ENCODE data around the gene RTN4RL1. TPM values are rescaled to one million over a fixed set of nuclear protein-coding genes. Genes with fewer than 3 reads are reported as not detected.

RTN4RL1 gene
- total and polyA plus RNA-seq, 2 of the 13 experiments (the other 11 are each of a cell fraction or from before 2014, with no cell fraction given): 0.01 TPM; not detected in 1

DNA sequence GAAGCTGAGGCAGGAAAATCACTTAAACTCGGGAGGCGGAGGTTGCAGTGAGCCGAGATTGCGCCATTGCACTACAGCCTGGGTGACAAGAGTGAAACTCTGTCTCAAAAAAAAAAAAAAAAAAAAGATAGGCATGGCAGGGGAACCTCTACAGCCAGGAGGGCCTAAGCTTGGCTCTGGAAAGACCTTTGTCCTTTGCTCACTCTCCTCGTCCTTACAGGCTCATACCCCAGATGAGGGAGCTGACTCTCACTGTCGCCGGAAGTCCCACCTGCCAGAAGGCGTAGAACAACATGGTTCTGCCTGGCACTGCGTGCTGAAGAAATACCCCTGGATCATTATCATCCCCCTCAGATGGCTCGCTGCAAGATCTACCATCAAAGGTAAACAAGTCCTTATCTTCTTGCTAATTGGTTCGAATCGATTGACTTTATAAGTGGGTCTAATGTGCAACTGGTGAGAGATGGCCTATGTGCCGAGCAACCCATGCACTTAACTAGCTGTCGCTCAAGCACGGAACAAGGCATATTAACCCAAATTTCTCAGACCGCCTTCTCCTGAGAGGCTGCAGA, 29.7 kb downstream of the RTN4RL1 start (continued):
- TF ChIP-seq PCBP1 (IDR thresholded peaks at IDR 0.05; ENCODE audit: borderline replicate concordance, low read depth, low read length) (no peak), ZNF619 (CRISPR knock-in tag; IDR thresholded peaks at IDR 0.05) (no peak), SRSF1 (optimal IDR thresholded peaks at IDR 0.05; ENCODE audit: low read depth, low read length) (no peak), CHCHD3 (CRISPR knock-in tag; IDR thresholded peaks at IDR 0.05) (no peak), PITX1 (CRISPR knock-in tag; IDR thresholded peaks at IDR 0.05) (no peak), ZKSCAN1 (IDR thresholded peaks at IDR 0.05; ENCODE audit: low read length) (no peak), SALL2 (CRISPR knock-in tag; IDR thresholded peaks at IDR 0.05) (no peak), ZSCAN12 (CRISPR knock-in tag; IDR thresholded peaks at IDR 0.05) (no peak), TEAD3 (CRISPR knock-in tag; optimal IDR thresholded peaks at IDR 0.05; ENCODE audit: borderline replicate concordance) (no peak), FOXK1 (CRISPR knock-in tag; IDR thresholded peaks at IDR 0.05; ENCODE audit: borderline replicate concordance, low read depth) (peak; percentile 27; the same call in 1 of the 2 replicates), REPIN1 (CRISPR knock-in tag; IDR thresholded peaks at IDR 0.05; ENCODE audit: borderline replicate concordance, low read depth) (peak; percentile 39; the same call in 1 of the 2 replicates), ZNF768 (CRISPR knock-in tag; IDR thresholded peaks at IDR 0.05) (no peak), FOXA1 (IDR thresholded peaks at IDR 0.05) (no peak), FOXA1 (CRISPR knock-in tag; IDR thresholded peaks at IDR 0.05) (0 out of 2 replicates have a peak, but pooled peaks have one; percentile 24), HIVEP1 (CRISPR knock-in tag; IDR thresholded peaks at IDR 0.05) (0 out of 2 replicates have a peak, but pooled peaks have one; percentile 11), SMARCC2 (IDR thresholded peaks at IDR 0.05) (no peak), MIXL1 (CRISPR knock-in tag; IDR thresholded peaks at IDR 0.05) (no peak; the same call in 1 of the 2 replicates)
- TF ChIP-seq, protein P1, sequence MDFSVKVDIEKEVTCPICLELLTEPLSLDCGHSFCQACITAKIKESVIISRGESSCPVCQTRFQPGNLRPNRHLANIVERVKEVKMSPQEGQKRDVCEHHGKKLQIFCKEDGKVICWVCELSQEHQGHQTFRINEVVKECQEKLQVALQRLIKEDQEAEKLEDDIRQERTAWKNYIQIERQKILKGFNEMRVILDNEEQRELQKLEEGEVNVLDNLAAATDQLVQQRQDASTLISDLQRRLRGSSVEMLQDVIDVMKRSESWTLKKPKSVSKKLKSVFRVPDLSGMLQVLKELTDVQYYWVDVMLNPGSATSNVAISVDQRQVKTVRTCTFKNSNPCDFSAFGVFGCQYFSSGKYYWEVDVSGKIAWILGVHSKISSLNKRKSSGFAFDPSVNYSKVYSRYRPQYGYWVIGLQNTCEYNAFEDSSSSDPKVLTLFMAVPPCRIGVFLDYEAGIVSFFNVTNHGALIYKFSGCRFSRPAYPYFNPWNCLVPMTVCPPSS (IDR thresholded peaks at IDR 0.05): no peak
- TF ChIP-seq, protein P2, sequence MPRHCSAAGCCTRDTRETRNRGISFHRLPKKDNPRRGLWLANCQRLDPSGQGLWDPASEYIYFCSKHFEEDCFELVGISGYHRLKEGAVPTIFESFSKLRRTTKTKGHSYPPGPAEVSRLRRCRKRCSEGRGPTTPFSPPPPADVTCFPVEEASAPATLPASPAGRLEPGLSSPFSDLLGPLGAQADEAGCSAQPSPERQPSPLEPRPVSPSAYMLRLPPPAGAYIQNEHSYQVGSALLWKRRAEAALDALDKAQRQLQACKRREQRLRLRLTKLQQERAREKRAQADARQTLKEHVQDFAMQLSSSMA (CRISPR knock-in tag; IDR thresholded peaks at IDR 0.05): no peak
- TF ChIP-seq, protein P3, sequence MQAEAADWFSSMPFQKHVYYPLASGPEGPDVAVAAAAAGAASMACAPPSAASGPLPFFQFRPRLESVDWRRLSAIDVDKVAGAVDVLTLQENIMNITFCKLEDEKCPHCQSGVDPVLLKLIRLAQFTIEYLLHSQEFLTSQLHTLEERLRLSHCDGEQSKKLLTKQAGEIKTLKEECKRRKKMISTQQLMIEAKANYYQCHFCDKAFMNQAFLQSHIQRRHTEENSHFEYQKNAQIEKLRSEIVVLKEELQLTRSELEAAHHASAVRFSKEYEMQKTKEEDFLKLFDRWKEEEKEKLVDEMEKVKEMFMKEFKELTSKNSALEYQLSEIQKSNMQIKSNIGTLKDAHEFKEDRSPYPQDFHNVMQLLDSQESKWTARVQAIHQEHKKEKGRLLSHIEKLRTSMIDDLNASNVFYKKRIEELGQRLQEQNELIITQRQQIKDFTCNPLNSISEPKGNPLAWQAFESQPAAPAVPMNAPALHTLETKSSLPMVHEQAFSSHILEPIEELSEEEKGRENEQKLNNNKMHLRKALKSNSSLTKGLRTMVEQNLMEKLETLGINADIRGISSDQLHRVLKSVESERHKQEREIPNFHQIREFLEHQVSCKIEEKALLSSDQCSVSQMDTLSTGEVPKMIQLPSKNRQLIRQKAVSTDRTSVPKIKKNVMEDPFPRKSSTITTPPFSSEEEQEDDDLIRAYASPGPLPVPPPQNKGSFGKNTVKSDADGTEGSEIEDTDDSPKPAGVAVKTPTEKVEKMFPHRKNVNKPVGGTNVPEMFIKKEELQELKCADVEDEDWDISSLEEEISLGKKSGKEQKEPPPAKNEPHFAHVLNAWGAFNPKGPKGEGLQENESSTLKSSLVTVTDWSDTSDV (CRISPR knock-in tag; IDR thresholded peaks at IDR 0.05): no peak
- TF ChIP-seq, protein P4, sequence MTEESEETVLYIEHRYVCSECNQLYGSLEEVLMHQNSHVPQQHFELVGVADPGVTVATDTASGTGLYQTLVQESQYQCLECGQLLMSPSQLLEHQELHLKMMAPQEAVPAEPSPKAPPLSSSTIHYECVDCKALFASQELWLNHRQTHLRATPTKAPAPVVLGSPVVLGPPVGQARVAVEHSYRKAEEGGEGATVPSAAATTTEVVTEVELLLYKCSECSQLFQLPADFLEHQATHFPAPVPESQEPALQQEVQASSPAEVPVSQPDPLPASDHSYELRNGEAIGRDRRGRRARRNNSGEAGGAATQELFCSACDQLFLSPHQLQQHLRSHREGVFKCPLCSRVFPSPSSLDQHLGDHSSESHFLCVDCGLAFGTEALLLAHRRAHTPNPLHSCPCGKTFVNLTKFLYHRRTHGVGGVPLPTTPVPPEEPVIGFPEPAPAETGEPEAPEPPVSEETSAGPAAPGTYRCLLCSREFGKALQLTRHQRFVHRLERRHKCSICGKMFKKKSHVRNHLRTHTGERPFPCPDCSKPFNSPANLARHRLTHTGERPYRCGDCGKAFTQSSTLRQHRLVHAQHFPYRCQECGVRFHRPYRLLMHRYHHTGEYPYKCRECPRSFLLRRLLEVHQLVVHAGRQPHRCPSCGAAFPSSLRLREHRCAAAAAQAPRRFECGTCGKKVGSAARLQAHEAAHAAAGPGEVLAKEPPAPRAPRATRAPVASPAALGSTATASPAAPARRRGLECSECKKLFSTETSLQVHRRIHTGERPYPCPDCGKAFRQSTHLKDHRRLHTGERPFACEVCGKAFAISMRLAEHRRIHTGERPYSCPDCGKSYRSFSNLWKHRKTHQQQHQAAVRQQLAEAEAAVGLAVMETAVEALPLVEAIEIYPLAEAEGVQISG (CRISPR knock-in tag; IDR thresholded peaks at IDR 0.05): peak; percentile 13; the same call in 1 of the 2 replicates
- TF ChIP-seq, protein P5, sequence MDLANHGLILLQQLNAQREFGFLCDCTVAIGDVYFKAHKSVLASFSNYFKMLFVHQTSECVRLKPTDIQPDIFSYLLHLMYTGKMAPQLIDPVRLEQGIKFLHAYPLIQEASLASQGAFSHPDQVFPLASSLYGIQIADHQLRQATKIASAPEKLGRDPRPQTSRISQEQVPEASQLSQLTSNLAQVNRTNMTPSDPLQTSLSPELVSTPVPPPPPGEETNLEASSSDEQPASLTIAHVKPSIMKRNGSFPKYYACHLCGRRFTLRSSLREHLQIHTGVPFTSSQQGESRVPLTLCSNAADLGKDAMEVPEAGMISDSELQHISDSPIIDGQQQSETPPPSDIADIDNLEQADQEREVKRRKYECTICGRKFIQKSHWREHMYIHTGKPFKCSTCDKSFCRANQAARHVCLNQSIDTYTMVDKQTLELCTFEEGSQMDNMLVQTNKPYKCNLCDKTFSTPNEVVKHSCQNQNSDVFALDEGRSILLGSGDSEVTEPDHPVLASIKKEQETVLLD (CRISPR knock-in tag; IDR thresholded peaks at IDR 0.05; ENCODE audit: low read depth): no peak

Data from HepG2 (cell line).